NCI-H774 (cell line): Measurements from ENCODE around the gene FBXL4.
A peak's percentile ranks its signal among the peaks of the same experiment; 100 is the strongest.

Experiments used
- DNase-seq: peaks from one replicate; lab custom pipeline; 2025; lab: John Stamatoyannopoulos, UW

The FBXL4 gene

GRCh38 chr6:98880486-98880885 is 67.3 kb downstream of the FBXL4 start:
- peak; percentile 14 for DNase-seq

GRCh38 chr6:98877250-98877649 is 70.5 kb downstream of the FBXL4 start:
- DNase-seq, result no peak

GRCh38 chr6:98875375-98875774 is 72.4 kb downstream of the FBXL4 start:
- no peak for DNase-seq

- DNase-seq, result no peak
These were observed 75.9 kb downstream of the FBXL4 start for GRCh38 chr6:98871821-98872220.

- DNase-seq, result no peak
These were observed 76.7 kb downstream of the FBXL4 start for GRCh38 chr6:98871057-98871456.

- no peak for DNase-seq
These were observed 83.2 kb downstream of the FBXL4 start for GRCh38 chr6:98864497-98864896.

- DNase-seq, result no peak
These were observed 99.1 kb downstream of the FBXL4 start for GRCh38 chr6:98848539-98849242.

GRCh38 chr6:98847779-98848538 is 99.8 kb downstream of the FBXL4 start:
- no peak for DNase-seq

- no peak for DNase-seq
These were observed 100.3 kb downstream of the FBXL4 start for GRCh38 chr6:98847416-98847778.

GRCh38 chr6:98846021-98846380 is 101.7 kb downstream of the FBXL4 start:
- no peak for DNase-seq

- peak; percentile 82 for DNase-seq
These were observed 102.3 kb downstream of the FBXL4 start for GRCh38 chr6:98845211-98846020.

GRCh38 chr6:98844244-98845210 is 103.2 kb downstream of the FBXL4 start:
- DNase-seq, result no peak

- no peak for DNase-seq
These were observed 104.2 kb downstream of the FBXL4 start for GRCh38 chr6:98843271-98844243.

GRCh38 chr6:98842342-98843180 is 105.2 kb downstream of the FBXL4 start:
- DNase-seq, result no peak

- no peak for DNase-seq
These were observed 106.0 kb downstream of the FBXL4 start for GRCh38 chr6:98841621-98842341.

- DNase-seq, result no peak
These were observed 106.7 kb downstream of the FBXL4 start for GRCh38 chr6:98840996-98841513.

- no peak for DNase-seq
These were observed 107.4 kb downstream of the FBXL4 start for GRCh38 chr6:98840385-98840784.

- no peak for DNase-seq
These were observed 107.9 kb downstream of the FBXL4 start for GRCh38 chr6:98839781-98840361.
